Measurements from ENCODE around the gene ANXA10. TPM values are rescaled to one million over a fixed set of nuclear protein-coding genes. Genes with fewer than 3 reads are reported as not detected.

Gene ANXA10
- total and polyA plus RNA-seq, 2 of the 8 experiments (the other 6 are each of a cell fraction or from before 2014, with no cell fraction given) = not detected

DNA sequence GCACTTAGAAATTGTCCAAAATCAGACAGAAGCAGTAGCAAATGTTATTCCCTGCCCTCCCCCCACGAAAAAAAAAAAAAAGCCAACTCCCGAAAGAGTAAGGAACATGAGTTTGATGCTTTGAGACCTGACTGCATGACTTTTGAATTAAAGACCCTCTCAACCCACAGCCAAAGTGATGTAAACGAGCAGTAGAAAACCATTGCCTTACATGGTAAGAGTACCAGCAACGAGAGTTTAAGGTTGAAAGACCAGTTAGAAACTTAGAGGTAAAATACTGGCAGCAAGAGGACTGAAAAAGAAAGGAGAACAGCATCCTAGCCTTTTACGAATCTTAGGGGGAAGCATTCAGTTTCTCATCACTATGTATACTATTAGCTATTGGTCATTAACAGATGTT is 10.0 kb upstream of the ANXA10 start:
- Histone ChIP-seq H2BK120ac (replicated peaks; ENCODE audit: low read depth, low read length) (no peak overlapping the region), H2AFZ (ENCODE audit: low read length) (peak overlapping the region; percentile 79; the same call in 1 of the 2 replicates), H2BK15ac (ENCODE audit: low read length) (no peak overlapping the region), H3K9ac (replicated peaks in 1 of 4; ENCODE audit: extremely low read depth in 1 of 4, low read depth in 3 of 4, low read length in 3 of 4) (no peak overlapping the region), H3K36me3 (ENCODE audit: control insufficient read depth in 2 of 4, insufficient read depth in 4 of 4, low read length in 3 of 4) (no peaks in the 10 kb centered on the region), H3K4ac (replicated peaks; ENCODE audit: insufficient read length, low read depth, low read length) (no peak overlapping the region), H3K23me2 (ENCODE audit: low read depth, low read length) (no peaks in the 10 kb centered on the region), H3K18ac (ENCODE audit: extremely low read depth, low read length) (no peak overlapping the region), H4K5ac (ENCODE audit: insufficient read length, low read depth, low read length) (no peak overlapping the region), H3K14ac (ENCODE audit: insufficient read length) (no peak overlapping the region), H3K23ac (ENCODE audit: insufficient read length) (no peak overlapping the region), H3K27me3 (replicated peaks in 1 of 4; ENCODE audit: control insufficient read depth in 3 of 4, extremely low read depth in 1 of 4, insufficient read depth in 3 of 4, low read length in 3 of 4) (no peaks in the 10 kb centered on the region), H2BK5ac (ENCODE audit: low read depth, low read length) (no peak overlapping the region), H2BK12ac (ENCODE audit: low read depth, low read length) (no peak overlapping the region), H3K79me2 (ENCODE audit: control insufficient read depth in 1 of 2, insufficient read depth in 2 of 2, low read length in 2 of 2) (no peaks in the 10 kb centered on the region), H4K8ac (ENCODE audit: extremely low read depth, insufficient read depth, low read length) (no peak overlapping the region), H4K20me1 (replicated peaks in 1 of 2; ENCODE audit: control insufficient read depth in 1 of 2, insufficient read depth in 2 of 2, low read length in 2 of 2) (no peaks in the 10 kb centered on the region), H2AK5ac (ENCODE audit: low read depth, low read length) (no peak overlapping the region), H3K79me1 (ENCODE audit: low read depth, low read length) (no peaks in the 10 kb centered on the region), H3K4me2 (ENCODE audit: insufficient read depth in 1 of 2, low read depth in 2 of 2, low read length in 2 of 2) (no peak overlapping the region), H2BK20ac (ENCODE audit: low read length) (no peak overlapping the region), H3K56ac (replicated peaks; ENCODE audit: insufficient read length, low read depth, low read length) (no peak overlapping the region), H3K27ac (ENCODE audit: low read depth, low read length) (no peak overlapping the region), H3K9me3 (ENCODE audit: insufficient read depth in 2 of 2, low read depth in 1 of 2, low read length in 1 of 2) (no peaks in the 10 kb centered on the region), H3K4me3 (ENCODE audit: extremely low read depth in 1 of 4, insufficient read depth in 2 of 4, low read depth in 3 of 4, low read length in 4 of 4) (no peak overlapping the region), H4K91ac (replicated peaks; ENCODE audit: insufficient read length, low read length) (no peak overlapping the region), H3K4me1 (replicated peaks in 1 of 4; ENCODE audit: control insufficient read depth in 3 of 4, insufficient read depth in 4 of 4, low read length in 3 of 4) (no peaks in the 10 kb centered on the region)
- DNase-seq (ENCODE audit: low read depth in 1 of 2, low spot score in 2 of 2) (no peak), FAIRE-seq (no peak)
- TF ChIP-seq SRF (IDR thresholded peaks at IDR 0.05; ENCODE audit: low read depth, low read length) = peak; percentile 85
- TF ChIP-seq RFX5 (IDR thresholded peaks at IDR 0.05; ENCODE audit: borderline replicate concordance, low read depth, low read length) = no peak
- ChIA-PET POLR2A (ENCODE audit: partially characterized antibody) (no interaction called here), CTCF (ENCODE audit: partially characterized antibody) (interaction anchor here (1.1 to 1.7 kb wide), 2 partner anchors 63 to 71 kb away, joined by 4 to 7 read pairs; no protein-coding TSS in a partner anchor)
- WGBS, 2 experiments (ENCODE audit: extremely low coverage in 1 of 2, insufficient coverage in 1 of 2, insufficient read length in 1 of 2, insufficient replicate concordance in 2 of 2, low coverage in 1 of 2, low lambda C conversion rate in 2 of 2, missing lambda C conversion rate in 1 of 2) = 64% methylated on average over 5 of the region's 5 CpGs; no CpG with 5 or more reads in 1 of the 2 experiments

Data from H1 (cell line).